ENCODE results near the gene CELF2. TPM values are rescaled to one million over a fixed set of nuclear protein-coding genes. Genes with fewer than 3 reads are reported as not detected.
A peak's percentile ranks its signal among the peaks of the same experiment; 100 is the strongest.

CELF2 gene
- total and polyA plus RNA-seq, 12 donors: 13.0 to 90.9 (median 80.9) TPM

GRCh38 chr10:11156480-11156879, 138.8 kb downstream of the CELF2 start:
- H3K36me3 ChIP-seq: no peaks in the 10 kb centered on the region
- ATAC-seq: no peak
- DNase-seq: no peak
- no peak for TF ChIP-seq CTCF (IDR thresholded peaks at IDR 0.05)
- intact Hi-C loops (cut with DNase I): no loop called here
- no peaks in the 10 kb centered on the region for H3K9me3 ChIP-seq
- H3K4me1 ChIP-seq: peaks cover 0 to 78% (median 47%) of the 10 kb centered on the region in 9 donors
- WGBS, 2 donors: 96 to 98% methylated on average over 12 of the region's 12 CpGs
- no peak overlapping the region for H3K4me3 ChIP-seq
- H3K27ac ChIP-seq: no peak overlapping the region
- no peaks in the 10 kb centered on the region for H3K27me3 ChIP-seq

GRCh38 chr10:11157292-11158076, 139.8 kb downstream of the CELF2 start:
- H3K36me3 ChIP-seq: no peaks in the 10 kb centered on the region
- no peak for TF ChIP-seq CTCF (IDR thresholded peaks at IDR 0.05)
- WGBS, 2 donors: 84 to 92% methylated on average over 8 of the region's 8 CpGs
- H3K4me3 ChIP-seq: no peak overlapping the region
- no peak for DNase-seq
- H3K9me3 ChIP-seq: no peaks in the 10 kb centered on the region
- H3K27ac ChIP-seq: peak overlapping the region in 1 of 10 donors; percentile 10
- no peaks in the 10 kb centered on the region for H3K27me3 ChIP-seq
- ATAC-seq: no peak
- peaks cover 0 to 82% (median 49%) of the 10 kb centered on the region in 9 donors for H3K4me1 ChIP-seq
- intact Hi-C loops (cut with DNase I): no loop called here

GRCh38 chr10:11158080-11158479, 140.4 kb downstream of the CELF2 start:
- H3K4me1 ChIP-seq: peaks cover 0 to 84% (median 48%) of the 10 kb centered on the region in 9 donors
- no peak overlapping the region for H3K4me3 ChIP-seq
- intact Hi-C loops (cut with DNase I): no loop called here
- no peak for DNase-seq
- no peak for ATAC-seq
- H3K27me3 ChIP-seq: no peaks in the 10 kb centered on the region
- WGBS, 2 donors: 83 to 87% methylated on average over 5 of the region's 5 CpGs
- no peak for TF ChIP-seq CTCF (IDR thresholded peaks at IDR 0.05)
- H3K27ac ChIP-seq: no peak overlapping the region
- H3K36me3 ChIP-seq: no peaks in the 10 kb centered on the region
- H3K9me3 ChIP-seq: no peaks in the 10 kb centered on the region

- H3K36me3 ChIP-seq: no peaks in the 10 kb centered on the region
- ATAC-seq (no peak), DNase-seq (no peak)
- H3K27ac ChIP-seq: peak overlapping the region in 3 of 10 donors; percentile 22 to 43 (median 39)
- no peak overlapping the region for H3K4me3 ChIP-seq
- H3K27me3 ChIP-seq: no peaks in the 10 kb centered on the region
- 50 to 59% methylated on average over 8 of the region's 8 CpGs for WGBS, 2 donors
- TF ChIP-seq CTCF (IDR thresholded peaks at IDR 0.05): no peak
- no peaks in the 10 kb centered on the region for H3K9me3 ChIP-seq
- peaks cover 0 to 84% (median 48%) of the 10 kb centered on the region in 9 donors for H3K4me1 ChIP-seq
- intact Hi-C loops (cut with DNase I): loop anchor here in 3 of 10 donors (5.0 to 10.0 kb wide), 5 partner anchors 47 to 135 kb away; no protein-coding TSS in a partner anchor
Measured at GRCh38 chr10:11159543-11160215, 142.0 kb downstream of the CELF2 start.
